Measurements from ENCODE around the gene C1RL. TPM values are rescaled to one million over a fixed set of nuclear protein-coding genes. Genes with fewer than 3 reads are reported as not detected.

The C1RL gene
- total RNA-seq, 2 experiments from 2014 or later = 21.5 to 23.3 TPM

DNA sequence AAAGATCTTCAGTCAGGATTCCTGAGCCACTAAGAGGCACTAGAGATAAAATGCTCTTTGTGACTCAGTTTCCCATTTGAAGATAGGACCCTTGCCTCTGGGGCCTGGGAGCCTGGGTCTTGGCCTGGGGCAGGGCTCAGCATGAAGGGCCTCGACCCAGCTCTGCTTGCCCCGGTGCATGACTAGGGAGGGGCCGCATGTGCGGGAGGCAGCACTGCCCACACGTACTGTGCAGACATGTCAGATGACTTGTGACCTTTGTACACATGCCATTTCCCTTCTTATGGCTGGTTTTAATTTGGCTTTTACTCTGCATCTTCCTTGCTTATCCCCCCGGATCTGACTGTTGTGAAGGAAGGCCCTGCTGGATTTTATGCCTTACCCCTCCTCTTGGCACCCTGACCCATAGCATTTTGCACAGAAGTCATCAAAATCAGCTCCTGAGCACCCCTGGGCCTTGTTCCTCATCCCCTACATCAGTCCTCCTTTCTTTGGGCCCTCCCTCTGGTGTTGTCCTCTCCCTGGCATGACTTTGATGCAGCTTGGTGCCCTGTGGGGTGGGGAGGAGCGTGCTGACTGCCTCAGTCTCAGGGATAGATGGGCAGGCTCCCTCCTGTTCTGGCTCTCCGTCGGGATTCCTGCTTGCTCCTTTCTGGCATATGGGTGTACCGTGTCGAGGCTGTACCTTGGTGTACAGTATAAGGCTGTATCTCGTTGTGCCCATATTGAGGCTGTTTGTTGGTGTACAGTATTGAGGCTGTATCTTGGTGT is 25.6 kb upstream of the C1RL start:
- ATAC-seq (no peak), DNase-seq (no peak)
- POLR2A ChIA-PET = interaction anchor here (0.6 kb wide), 1 partner anchor 19 kb away, joined by 3 read pairs; no protein-coding TSS in a partner anchor
- no peaks in the 10 kb centered on the region for H3K9me3 Mint-ChIP-seq (ENCODE audit: insufficient read depth)
- H3K4me3 Mint-ChIP-seq = no peak overlapping the region
- CTCF ChIA-PET = no interaction called here
- no peak overlapping the region for H3K27ac Mint-ChIP-seq
- H3K27me3 Mint-ChIP-seq (ENCODE audit: low read depth) = no peaks in the 10 kb centered on the region
- peaks cover 27% of the 10 kb centered on the region for H3K4me1 Mint-ChIP-seq (ENCODE audit: low read depth)
- peaks cover 69% of the 10 kb centered on the region for H3K36me3 Mint-ChIP-seq (ENCODE audit: low read depth)

DNA sequence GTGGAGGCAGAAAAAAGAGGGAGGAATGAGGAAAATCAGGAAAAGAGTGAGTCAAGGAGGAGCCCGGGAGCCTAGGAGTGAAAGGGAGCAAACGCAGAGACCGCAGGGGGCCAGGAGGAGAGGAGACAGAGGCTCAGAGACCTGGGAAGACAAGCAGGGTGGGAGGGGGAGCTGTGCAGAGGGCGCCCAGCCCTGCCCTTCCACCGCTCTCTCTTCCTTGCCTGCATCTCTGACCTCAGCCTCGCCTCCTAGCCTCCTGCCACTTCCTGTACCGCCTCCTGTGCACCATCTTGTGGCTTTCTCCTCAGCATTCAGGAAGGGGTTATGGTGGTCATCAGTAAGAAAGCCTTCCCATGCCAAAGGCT is 22.5 kb upstream of the C1RL start:
- H3K4me1 Mint-ChIP-seq (ENCODE audit: low read depth) = peaks cover 34% of the 10 kb centered on the region
- H3K27ac Mint-ChIP-seq = peak overlapping the region; percentile 87
- H3K27me3 Mint-ChIP-seq (ENCODE audit: low read depth) = no peaks in the 10 kb centered on the region
- H3K4me3 Mint-ChIP-seq = peak overlapping the region; percentile 92
- POLR2A ChIA-PET = interaction anchor here (2.6 kb wide), 1 partner anchor 187 kb away, joined by 12 read pairs; the partner anchor contains the start of genes C12orf57 and RNU7-1
- CTCF ChIA-PET = interaction anchor here (1.8 to 3.5 kb wide), 2 partner anchors 11 to 18 kb away, joined by 6 to 15 read pairs; no protein-coding TSS in a partner anchor
- DNase-seq (peak; percentile 77), ATAC-seq (peak; percentile 49)
- peaks cover 45% of the 10 kb centered on the region for H3K36me3 Mint-ChIP-seq (ENCODE audit: low read depth)
- no peaks in the 10 kb centered on the region for H3K9me3 Mint-ChIP-seq (ENCODE audit: insufficient read depth)

DNA sequence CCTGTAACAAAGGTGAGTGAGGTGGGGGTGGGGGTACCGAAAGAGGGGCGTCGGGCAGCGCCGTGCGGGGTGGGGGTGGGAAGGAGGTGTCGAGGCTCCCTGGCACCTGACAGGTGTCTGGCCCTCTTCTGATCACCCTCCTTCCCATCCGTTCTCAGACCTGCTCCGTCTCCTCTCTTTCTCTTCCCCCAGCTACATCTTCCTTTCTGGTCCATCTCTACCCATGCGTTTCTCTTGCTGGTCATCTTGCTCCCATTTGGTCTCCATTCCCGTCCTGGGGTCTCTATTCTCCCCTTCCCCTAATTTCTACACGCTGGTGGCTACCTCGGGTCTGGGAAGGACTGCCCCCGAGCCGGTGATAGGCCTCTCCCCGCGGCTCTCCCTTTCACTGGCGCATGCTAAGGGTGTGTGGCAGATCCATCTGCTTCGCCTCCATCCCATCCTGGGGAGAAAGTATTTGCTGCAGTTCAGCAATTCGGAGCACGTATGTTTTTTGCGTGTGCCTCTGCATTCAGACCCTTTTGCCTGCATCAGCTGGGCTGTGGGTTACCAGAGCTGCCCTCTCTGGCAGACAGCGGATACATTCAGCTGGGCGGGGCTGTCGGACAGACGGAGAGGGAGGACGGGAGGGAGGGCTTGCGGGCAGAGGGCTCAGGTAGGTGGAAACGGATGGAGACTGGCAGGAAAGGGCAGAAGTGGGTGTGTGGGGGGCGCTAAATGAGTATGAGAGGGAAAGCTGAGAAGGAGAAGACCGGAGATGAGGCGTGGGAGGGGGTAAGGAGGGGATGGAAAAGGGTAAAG is 21.9 kb upstream of the C1RL start:
- POLR2A ChIA-PET = interaction anchor here (2.6 kb wide), 1 partner anchor 187 kb away, joined by 12 read pairs; the partner anchor contains the start of genes C12orf57 and RNU7-1
- no peaks in the 10 kb centered on the region for H3K9me3 Mint-ChIP-seq (ENCODE audit: insufficient read depth)
- peak; percentile 37 for ATAC-seq
- DNase-seq = peak; percentile 77
- H3K36me3 Mint-ChIP-seq (ENCODE audit: low read depth) = peaks cover 40% of the 10 kb centered on the region
- no peaks in the 10 kb centered on the region for H3K27me3 Mint-ChIP-seq (ENCODE audit: low read depth)
- peak overlapping the region; percentile 92 for H3K4me3 Mint-ChIP-seq
- CTCF ChIA-PET = interaction anchor here (1.0 to 3.5 kb wide), 3 partner anchors 11 to 58 kb away, joined by 3 to 15 read pairs (median 6); partner anchors contain the start of gene PEX5
- H3K4me1 Mint-ChIP-seq (ENCODE audit: low read depth) = peaks cover 34% of the 10 kb centered on the region
- H3K27ac Mint-ChIP-seq = peak overlapping the region; percentile 87

DNA sequence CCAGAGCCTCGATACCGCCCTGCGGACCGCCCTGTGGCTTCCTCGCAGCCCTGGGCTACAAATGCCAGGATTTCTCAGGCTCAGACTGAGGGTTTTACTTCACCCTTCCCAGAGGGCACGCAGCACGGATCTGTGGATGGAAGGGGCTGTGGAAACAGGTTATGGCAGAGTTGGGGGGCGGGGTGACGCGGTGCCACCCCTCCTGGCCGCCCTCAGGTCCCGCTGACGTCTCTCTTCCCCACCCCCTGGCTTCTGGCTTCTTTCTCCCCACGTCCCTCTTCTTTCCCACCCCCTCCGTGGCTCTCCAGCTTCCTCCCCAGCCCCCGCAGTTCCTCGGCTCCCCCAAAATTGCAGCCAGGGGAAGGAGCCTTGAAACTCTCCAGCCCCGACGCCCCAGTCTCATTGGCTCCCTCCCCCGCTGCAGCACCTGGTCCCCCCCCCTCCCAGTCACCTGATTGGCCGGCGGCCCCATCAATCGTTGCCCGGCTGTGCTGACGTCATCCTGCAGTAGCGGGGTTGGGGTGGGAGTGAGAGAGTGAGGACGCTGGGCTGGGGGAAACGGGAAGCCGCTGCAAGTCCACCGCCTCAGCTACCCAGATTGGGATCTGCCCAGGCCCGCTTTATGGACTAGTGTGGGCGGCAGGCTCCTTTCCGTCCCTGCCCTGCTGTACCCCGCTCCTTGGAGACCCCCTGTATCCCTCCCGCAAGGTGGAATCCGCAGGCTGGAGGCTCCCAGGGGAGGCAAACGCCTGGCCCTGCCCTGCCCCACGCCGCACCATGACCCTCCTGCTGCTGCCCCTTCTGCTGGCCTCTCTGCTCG is 21.1 kb upstream of the C1RL start, which contains the start of gene CLSTN3:
Gene CLSTN3 (plus strand): TSS at position 500 of the 820 bp plus-strand sequence. CDS start 278 bp downstream, at position 778.
- ChIA-PET CTCF (interaction anchor here (1.0 to 3.5 kb wide), 3 partner anchors 12 to 59 kb away, joined by 3 to 15 read pairs (median 6); partner anchors contain the start of gene PEX5), POLR2A (interaction anchor here (2.6 kb wide), 1 partner anchor 186 kb away, joined by 12 read pairs; the partner anchor contains the start of genes C12orf57 and RNU7-1)
- Mint-ChIP-seq H3K27me3 (ENCODE audit: low read depth) (no peaks in the 10 kb centered on the region), H3K4me3 (peak within 1 kb of the TSS; percentile 92), H3K36me3 (ENCODE audit: low read depth) (peaks cover 31% of the 10 kb centered on the region), H3K4me1 (ENCODE audit: low read depth) (peaks cover 34% of the 10 kb centered on the region), H3K9me3 (ENCODE audit: insufficient read depth) (no peaks in the 10 kb centered on the region), H3K27ac (peak within 1 kb of the TSS; percentile 87)
- peak; percentile 86 for ATAC-seq
- DNase-seq = peak; percentile 90

DNA sequence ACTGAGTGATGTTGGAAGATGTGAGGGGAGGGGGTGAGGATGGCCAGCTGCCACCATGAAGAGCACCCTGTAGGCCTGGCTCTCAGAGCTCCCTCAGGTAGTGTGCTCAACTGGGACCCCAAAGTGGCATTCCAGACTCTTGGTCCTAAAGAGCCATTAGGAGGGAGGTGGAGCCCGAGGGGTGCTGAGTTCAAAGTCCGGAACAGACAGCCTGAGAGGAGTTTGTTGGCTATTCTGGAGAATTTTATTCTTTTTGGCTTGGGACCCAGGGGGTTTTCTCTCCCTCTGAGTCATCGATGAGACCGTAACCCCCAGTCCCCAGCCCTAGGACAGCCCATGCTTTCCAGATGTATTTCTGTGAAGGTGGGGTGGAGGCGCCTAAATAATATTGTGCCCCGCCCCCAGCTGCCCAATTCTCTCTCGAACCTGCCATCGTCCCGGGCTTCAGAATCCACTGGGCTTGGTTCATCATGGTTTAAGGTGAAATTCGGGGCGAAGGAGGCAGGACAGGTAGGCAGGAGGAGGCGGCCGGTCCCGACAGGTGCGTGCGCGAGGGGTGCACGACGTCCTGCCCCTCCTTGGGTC is 20.4 kb upstream of the C1RL start:
- Mint-ChIP-seq H3K27me3 (ENCODE audit: low read depth) (no peaks in the 10 kb centered on the region), H3K36me3 (ENCODE audit: low read depth) (peaks cover 25% of the 10 kb centered on the region), H3K9me3 (ENCODE audit: insufficient read depth) (no peaks in the 10 kb centered on the region), H3K4me3 (peak overlapping the region; percentile 92), H3K4me1 (ENCODE audit: low read depth) (peaks cover 34% of the 10 kb centered on the region), H3K27ac (peak overlapping the region; percentile 87)
- POLR2A ChIA-PET = interaction anchor here (2.6 kb wide), 1 partner anchor 185 kb away, joined by 12 read pairs; the partner anchor contains the start of genes C12orf57 and RNU7-1
- no peak for ATAC-seq
- CTCF ChIA-PET = interaction anchor here (3.5 kb wide), 1 partner anchor 16 kb away, joined by 15 read pairs; no protein-coding TSS in a partner anchor
- DNase-seq = no peak

DNA sequence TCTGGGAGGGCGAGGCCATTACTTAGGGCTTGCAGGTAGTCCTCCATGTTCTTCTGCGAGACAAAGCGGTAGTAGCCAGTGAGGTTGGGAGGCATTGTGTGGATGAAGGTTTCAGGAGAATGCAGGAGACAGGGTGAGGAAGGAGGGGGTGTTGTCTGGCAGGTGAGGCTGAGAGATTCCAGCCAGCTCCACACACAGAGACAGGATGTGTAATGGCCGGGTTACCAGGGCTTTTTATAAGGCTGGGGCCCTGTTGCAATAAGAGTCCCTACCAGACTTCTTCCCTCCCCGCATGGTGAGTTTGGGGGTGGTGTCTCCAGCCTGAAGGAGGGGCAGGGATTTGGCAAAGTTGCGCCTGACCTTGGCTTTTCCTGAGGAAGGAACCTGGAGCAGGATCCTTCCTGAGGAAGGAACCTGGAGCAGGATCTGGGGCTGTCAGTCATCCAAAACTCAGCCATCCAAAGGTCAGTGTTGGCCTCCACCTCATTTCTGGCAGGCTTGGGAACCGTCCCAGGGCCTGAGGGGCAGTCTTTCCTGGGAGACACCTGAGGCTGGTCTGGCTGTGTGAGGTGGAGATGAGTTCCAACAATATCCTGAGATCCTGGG is 19.8 kb upstream of the C1RL start, which contains the start of gene RBP5:
Gene RBP5 (minus strand): TSS at position 209 of the 606 bp plus-strand sequence. CDS start 114 bp downstream, at position 95.
- peak within 1 kb of the TSS; percentile 92 for H3K4me3 Mint-ChIP-seq
- H3K36me3 Mint-ChIP-seq (ENCODE audit: low read depth) = peaks cover 21% of the 10 kb centered on the region
- ChIA-PET POLR2A (interaction anchor here (0.6 kb wide), 1 partner anchor 17 kb away, joined by 3 read pairs; no protein-coding TSS in a partner anchor), CTCF (interaction anchor here (3.5 kb wide), 1 partner anchor 16 kb away, joined by 15 read pairs; no protein-coding TSS in a partner anchor)
- H3K9me3 Mint-ChIP-seq (ENCODE audit: insufficient read depth) = no peaks in the 10 kb centered on the region
- no peaks in the 10 kb centered on the region for H3K27me3 Mint-ChIP-seq (ENCODE audit: low read depth)
- no peak for DNase-seq
- ATAC-seq = no peak
- peak within 1 kb of the TSS; percentile 87 for H3K27ac Mint-ChIP-seq
- peaks cover 34% of the 10 kb centered on the region for H3K4me1 Mint-ChIP-seq (ENCODE audit: low read depth)

DNA sequence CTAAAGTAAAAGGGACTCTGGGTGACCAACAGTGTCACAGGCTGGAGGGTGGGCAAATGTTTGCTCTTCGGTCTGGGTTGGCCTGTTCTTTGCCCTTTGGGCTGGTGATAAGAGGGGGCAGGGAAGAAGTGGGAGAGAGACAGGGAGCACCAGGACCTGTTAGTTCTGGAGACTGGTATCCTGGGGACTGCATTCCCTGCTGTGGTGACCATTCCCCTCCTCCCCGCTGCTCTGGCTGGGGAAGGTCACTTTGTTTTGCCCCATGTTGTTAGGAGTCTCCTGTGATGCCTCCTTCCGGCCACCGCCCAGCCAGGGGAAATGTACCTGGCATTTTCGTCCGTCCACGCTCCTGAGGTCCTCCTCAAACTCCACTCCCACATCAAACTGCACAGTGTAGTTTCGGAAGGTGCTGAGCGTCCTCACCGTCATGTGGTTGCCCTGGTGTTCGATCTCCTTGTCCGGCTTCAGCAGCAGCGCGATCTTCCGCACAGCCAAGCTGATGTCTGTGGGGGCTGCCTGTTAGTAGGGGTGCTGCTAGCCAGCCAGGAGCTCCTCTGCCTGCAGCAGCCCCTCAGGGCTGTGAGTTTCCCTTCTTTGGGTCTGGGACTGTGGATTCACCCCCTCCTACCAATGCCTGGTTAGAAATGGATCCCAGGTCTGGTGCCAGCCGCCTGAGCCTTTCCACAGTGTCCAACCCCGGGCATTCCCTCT is 19.1 kb upstream of the C1RL start:
- DNase-seq (no peak), ATAC-seq (no peak)
- Mint-ChIP-seq H3K4me1 (ENCODE audit: low read depth) (peaks cover 30% of the 10 kb centered on the region), H3K27ac (no peak overlapping the region), H3K36me3 (ENCODE audit: low read depth) (peaks cover 15% of the 10 kb centered on the region), H3K4me3 (peak overlapping the region; percentile 92), H3K9me3 (ENCODE audit: insufficient read depth) (no peaks in the 10 kb centered on the region), H3K27me3 (ENCODE audit: low read depth) (no peaks in the 10 kb centered on the region)
- POLR2A ChIA-PET = interaction anchor here (0.6 kb wide), 1 partner anchor 17 kb away, joined by 3 read pairs; no protein-coding TSS in a partner anchor
- CTCF ChIA-PET = no interaction called here

DNA sequence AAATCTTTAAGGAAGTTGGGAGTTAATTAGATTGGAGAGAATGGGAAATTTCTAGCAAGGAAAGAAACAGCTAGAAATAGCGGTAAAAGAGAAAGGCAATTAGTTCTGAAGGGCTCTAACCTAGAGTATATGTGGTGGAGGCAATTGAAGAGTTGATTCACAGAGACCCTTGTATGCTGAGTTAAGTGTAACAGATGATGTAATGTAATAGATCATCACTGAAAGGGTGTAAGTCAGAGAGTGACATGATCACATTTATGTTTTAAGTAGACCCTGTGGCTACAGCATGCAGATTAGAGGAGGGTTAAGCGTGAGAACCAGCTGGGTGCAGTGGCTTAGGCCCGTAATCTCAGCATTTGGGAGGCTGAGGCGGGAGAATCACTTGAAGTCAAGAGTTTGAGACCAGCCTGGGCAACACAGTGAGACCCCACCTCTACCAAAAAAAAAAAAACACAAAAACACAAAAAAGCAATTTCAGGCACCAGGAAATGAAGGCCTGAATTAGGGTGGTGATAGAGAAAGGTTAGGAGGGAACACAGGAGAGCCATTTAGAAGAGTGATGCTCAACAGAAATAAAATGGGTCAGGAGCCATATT is 16.7 kb upstream of the C1RL start:
- no peaks in the 10 kb centered on the region for H3K9me3 Mint-ChIP-seq (ENCODE audit: insufficient read depth)
- peaks cover 9% of the 10 kb centered on the region for H3K4me1 Mint-ChIP-seq (ENCODE audit: low read depth)
- DNase-seq (no peak), ATAC-seq (no peak)
- no peak overlapping the region for H3K4me3 Mint-ChIP-seq
- no peaks in the 10 kb centered on the region for H3K27me3 Mint-ChIP-seq (ENCODE audit: low read depth)
- ChIA-PET POLR2A (no interaction called here), CTCF (interaction anchor here (0.8 to 1.4 kb wide), 3 partner anchors 13 to 181 kb away, joined by 3 to 9 read pairs (median 4); partner anchors contain the start of genes C12orf57 and RNU7-1)
- no peaks in the 10 kb centered on the region for H3K36me3 Mint-ChIP-seq (ENCODE audit: low read depth)
- H3K27ac Mint-ChIP-seq = no peak overlapping the region

DNA sequence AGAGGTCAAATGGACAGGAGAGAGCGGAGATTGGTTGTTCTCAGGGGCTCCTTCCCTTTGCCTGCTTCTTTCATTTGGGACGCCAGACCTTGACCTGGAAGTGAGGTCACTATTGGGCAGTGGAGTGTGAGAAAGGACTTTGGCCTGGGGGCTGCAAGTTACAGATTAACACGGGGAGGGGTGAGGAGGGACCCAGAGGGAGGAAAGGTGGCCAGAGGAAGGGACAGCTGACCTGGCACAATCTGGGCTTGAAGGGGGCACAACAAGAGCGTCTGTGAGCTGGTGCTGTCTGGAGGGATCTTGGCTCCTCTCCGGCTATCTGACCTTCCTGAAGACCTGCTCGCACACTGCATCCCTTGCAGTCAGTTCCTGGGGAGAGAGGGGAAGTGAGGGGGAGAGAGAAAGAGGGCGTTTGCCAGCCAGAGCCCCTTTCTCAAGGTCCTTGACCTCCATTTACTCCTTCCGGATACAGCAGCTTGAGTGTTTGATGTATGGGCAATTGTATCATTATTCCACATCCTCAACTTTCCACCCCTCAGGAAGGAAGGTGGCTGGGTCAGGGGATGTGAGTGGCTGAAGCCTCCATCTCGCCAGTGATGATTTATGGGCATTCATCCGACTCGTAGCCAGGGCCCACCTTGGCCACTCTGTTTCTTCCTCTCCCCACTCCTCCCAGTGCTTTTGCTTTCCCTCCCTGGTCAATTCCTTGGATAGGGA is 14.9 kb upstream of the C1RL start:
- ATAC-seq (no peak), DNase-seq (no peak)
- Mint-ChIP-seq H3K4me3 (no peak overlapping the region), H3K4me1 (ENCODE audit: low read depth) (peaks cover 2% of the 10 kb centered on the region), H3K27ac (no peak overlapping the region), H3K36me3 (ENCODE audit: low read depth) (no peaks in the 10 kb centered on the region), H3K27me3 (ENCODE audit: low read depth) (no peaks in the 10 kb centered on the region), H3K9me3 (ENCODE audit: insufficient read depth) (no peaks in the 10 kb centered on the region)
- CTCF ChIA-PET = interaction anchor here (0.9 to 1.4 kb wide), 2 partner anchors 13 to 18 kb away, joined by 3 read pairs; no protein-coding TSS in a partner anchor
- POLR2A ChIA-PET = no interaction called here

All from activated CD8-positive, alpha-beta T cell treated with anti-CD3 and anti-CD28 coated beads, Interleukin-2, amount 10 ng/mL, durations not matched to agents 7 days and 5 days (primary cell).